WI38 (cell line): ENCODE measurements around the gene ACTL10.
"Not testable (repeated sequence)": the region's sequence is repeated elsewhere in the genome, so short reads cannot be mapped to it uniquely, and the experiment has no call there.

ENCODE experiments used
- H3K4me3 ChIP-seq: 2 replicates; pipeline ENCODE4 v1.5.1; 2011; ENCODE audit warnings: low read depth, mild to moderate bottlenecking, control low read depth, low read length
- CTCF ChIP-seq: IDR thresholded peaks from 2 replicates; pipeline ENCODE4 v1.5.1; 2012; ENCODE audit warnings: low read depth, mild to moderate bottlenecking, control low read depth, low read length

ACTL10 gene

DNA sequence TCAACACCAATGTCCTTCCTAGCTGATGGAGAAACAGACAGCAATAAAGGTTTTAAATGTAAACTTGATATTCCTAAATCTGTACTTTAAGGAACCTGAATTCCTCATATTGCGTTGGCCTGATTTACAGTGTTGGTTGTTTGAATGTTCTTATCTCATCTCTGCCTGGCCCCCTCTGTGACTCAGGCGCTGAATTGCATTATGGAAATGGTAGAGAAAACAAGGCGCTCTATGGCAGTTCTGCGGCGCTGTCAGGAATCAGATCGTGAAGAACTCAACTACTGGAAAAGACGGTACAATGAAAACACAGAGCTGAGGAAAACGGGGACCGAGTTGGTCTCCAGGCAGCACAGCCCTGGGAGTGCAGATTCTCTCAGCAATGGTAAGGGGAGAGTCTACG is 37.2 kb upstream of the ACTL10 start:
- TF ChIP-seq CTCF = no peak
- no peak overlapping the region for H3K4me3 ChIP-seq

- H3K4me3 ChIP-seq = no peak overlapping the region
- TF ChIP-seq CTCF = no peak
Observed at GRCh38 chr20:33629979-33630378, 36.8 kb upstream of the ACTL10 start.

DNA sequence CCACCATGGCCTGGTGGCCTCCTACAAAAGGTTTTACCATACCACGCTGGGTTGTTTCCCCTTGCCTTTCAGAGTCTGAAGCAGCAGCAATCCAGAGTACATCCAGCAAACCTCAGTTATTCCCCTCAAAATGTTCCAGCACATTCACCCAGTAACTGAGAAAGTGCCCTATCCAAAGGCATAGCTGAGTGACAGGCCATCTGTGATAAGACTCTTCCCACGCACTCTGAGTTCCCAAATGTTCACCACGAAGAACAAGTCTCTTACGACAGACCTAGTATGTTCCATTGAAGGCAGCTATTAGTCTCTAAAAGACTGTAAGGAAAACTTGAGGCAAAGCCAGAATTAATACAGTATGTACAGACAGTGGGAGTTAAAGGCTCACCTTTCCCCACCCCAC is 36.2 kb upstream of the ACTL10 start:
- H3K4me3 ChIP-seq = no peak overlapping the region
- no peak for TF ChIP-seq CTCF

GRCh38 chr20:33631910-33632309 is 34.8 kb upstream of the ACTL10 start:
- not testable (repeated sequence) for H3K4me3 ChIP-seq

- no peak overlapping the region for H3K4me3 ChIP-seq
- TF ChIP-seq CTCF = no peak
Observed at GRCh38 chr20:33635341-33635740, 31.4 kb upstream of the ACTL10 start.

GRCh38 chr20:33636776-33637175 is 30.0 kb upstream of the ACTL10 start:
- no peak overlapping the region for H3K4me3 ChIP-seq
- no peak for TF ChIP-seq CTCF

DNA sequence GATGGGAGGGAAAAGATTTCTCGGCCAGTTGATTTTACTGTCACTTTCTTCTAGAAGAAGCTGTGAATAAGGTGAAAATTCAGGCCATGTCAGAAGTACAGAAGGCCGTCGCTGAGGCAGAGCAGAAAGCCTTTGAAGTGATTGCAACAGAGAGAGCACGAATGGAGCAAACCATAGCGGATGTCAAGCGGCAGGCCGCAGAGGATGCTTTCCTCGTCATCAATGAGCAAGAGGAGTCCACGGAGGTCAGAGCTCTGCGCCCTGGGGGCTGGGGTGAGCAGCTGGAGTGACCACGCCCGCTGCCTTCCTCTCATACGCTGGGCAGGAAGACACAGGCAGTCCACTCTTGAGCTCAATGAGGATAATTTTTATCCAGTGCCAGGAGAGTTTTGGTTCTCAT is 26.5 kb upstream of the ACTL10 start:
- no peak for TF ChIP-seq CTCF
- H3K4me3 ChIP-seq = no peak overlapping the region

DNA sequence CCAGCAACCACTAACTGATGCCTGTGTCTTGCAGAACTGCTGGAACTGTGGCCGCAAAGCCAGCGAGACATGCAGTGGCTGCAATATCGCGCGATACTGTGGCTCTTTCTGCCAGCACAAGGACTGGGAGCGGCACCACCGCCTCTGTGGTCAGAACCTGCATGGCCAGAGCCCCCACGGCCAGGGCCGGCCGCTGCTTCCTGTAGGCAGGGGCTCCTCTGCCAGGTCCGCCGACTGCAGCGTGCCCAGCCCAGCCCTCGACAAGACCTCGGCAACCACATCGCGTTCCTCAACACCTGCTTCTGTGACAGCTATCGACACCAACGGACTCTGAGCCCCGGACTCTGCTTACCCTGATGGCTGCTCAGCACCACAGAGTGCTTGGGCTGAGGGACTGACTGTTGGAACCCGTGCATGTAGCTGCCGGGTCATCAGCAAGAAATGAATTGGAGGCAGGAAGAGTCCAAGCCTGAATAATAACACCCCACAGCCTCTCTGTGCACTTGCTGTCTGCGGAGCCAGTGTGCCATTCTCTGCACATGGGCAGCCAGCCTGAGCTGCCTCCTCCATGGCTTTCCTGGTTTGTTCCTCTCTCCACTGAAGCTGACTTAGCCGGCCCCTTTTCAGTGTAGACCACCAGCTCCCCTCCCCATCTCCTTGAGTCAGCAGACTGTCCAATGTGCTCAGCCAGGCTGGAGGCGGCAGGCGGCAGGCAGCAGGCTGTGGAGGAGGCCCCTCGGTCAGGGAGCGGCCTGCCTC is 22.3 kb upstream of the ACTL10 start:
- TF ChIP-seq CTCF = no peak
- no peak overlapping the region for H3K4me3 ChIP-seq
